LNCAP (cell line): ENCODE data around the gene RBM10.

ENCODE experiments used
- CTCF ChIP-seq: fragments of 450-650 bp; IDR thresholded peaks from 2 replicates; pipeline ENCODE4 v1.5.1; 2017; ENCODE audit warnings: mild to moderate bottlenecking

The RBM10 gene

DNA sequence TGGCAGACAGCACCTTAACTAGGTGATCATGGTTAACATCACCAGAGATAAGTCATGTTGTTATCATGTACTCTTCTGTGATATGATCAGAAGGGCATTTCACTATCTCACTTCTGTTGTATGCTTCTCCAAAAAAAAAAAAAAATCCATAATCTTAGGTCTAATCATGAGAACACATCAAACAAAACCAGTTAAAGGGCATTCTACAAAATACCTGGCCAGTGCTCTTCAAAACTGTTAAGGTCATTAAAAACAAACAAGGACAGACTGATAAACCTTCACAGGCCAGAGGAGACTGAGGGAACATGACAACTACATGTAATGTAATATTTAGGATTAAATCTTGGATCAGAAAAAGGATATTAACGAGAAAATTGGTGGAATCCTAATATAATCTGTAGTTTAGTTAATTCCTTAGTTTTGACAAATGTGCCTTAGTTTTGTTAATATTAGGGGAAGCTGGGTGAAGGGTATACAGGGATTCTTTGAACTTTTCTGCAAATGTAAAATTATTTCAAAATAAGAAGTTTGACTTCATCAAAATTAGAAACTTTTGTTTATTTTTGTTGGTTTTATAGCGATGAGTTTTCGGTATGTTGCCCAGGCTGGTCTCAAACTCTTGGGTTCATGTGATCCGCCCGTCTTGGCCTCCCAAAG, 18.0 kb downstream of the RBM10 start:
- TF ChIP-seq CTCF = no peak

DNA sequence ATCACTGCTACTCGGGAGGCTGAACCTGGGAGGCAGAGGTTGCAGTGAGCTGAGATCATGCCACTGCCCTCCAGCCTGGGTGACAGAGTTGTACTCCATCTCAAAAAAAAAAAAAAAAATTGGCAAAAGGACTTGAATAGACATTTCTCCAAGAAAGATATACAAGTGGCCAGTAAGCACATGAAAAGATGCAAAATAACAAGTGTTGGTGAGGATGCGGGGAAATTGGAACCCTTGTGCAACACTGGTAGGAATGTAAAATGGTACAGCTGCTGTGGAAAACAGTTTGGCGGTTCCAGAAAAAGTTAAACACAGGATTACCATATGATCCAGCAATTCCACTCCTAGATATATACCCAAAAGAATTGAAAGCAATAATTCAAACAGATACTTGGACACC, 19.4 kb downstream of the RBM10 start:
- no peak for TF ChIP-seq CTCF

DNA sequence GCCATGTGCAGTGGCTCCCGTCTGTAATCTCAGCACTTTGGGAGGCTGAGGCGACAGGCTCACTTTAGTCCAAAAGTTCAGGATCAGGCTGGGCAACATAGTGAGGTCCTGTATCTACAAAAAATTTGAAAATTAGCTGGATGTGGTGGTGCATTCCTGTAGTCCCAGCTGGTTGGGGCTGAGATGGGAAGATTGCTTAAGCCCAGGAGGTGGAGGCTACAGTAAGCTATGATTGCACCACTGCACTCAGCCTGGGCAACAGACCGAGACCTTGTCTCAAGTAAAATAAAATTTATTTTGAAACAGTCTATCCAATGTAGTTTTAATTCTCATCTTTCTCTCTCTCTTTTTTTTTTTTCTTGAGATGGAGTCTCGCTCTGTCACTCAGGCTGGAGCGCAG, 21.1 kb downstream of the RBM10 start:
- TF ChIP-seq CTCF = no peak

DNA sequence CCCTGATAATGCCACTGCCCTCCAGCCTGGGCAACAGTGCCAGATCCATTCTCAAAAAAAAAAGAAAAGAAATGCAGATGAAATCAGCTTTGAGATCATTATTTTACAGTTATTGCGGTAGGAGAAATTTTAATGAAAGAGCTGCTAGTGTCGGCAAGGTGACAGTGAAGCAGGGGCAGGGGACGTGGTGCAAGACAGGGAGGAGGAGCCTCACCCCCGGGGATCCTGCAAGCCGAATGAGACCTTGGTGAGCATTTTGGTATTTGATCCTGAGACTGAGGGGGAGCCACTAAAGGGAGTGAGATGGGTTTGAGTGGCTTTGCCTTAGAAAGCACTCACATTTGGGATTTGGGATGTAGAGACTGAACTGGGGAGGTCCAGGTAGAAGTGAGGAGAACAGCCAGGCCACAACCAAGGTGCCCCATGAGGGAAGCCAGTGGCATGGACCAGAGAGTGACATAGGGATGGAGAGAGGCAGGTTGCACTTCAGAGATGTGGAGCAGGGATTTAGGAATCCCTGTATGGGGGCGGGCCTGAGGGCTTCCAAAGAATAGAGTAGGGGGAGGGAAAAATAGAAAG, 23.6 kb downstream of the RBM10 start:
- TF ChIP-seq CTCF = no peak

- TF ChIP-seq CTCF = no peak
Measured at GRCh38 chrX:47169273-47169672, 24.3 kb downstream of the RBM10 start.

DNA sequence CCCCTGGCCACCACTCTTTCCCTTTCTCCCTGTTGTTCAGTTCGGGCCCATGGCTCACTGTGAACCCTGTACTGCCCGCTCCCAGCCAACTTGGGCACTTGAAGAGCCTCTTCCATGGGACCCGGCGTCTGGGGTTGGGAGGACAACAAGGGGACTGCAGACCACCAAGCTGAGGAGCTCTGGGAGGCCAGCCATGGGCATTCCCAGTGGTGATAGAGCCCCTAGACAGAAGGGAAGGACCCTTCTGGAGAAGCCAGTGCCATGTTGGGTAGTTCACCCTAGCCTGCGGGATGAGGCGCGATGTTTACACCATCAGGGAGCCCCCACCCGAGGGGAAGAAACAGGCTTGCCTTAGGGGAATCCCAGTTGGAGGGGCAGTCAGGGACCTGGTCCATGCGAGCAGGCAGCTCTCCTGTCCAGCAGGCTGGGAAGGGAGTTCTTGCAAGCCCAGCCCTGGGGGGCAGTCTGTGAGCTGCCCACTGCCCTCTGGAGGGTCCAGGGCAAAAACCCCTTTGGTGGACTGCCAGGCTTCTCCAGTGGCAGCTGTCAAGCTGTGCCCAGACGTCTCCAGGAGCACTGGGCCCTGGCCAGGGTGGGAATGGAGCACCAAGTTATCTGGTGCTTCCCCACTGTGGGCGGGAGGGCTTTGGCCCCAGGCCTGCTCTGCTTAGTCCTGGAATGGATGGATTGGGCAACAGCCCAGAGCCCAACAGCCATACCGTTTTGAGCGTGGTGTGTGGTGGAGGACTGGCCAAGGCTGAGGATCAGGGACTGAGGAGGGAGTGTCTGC, 24.9 kb downstream of the RBM10 start:
- no peak for TF ChIP-seq CTCF

DNA sequence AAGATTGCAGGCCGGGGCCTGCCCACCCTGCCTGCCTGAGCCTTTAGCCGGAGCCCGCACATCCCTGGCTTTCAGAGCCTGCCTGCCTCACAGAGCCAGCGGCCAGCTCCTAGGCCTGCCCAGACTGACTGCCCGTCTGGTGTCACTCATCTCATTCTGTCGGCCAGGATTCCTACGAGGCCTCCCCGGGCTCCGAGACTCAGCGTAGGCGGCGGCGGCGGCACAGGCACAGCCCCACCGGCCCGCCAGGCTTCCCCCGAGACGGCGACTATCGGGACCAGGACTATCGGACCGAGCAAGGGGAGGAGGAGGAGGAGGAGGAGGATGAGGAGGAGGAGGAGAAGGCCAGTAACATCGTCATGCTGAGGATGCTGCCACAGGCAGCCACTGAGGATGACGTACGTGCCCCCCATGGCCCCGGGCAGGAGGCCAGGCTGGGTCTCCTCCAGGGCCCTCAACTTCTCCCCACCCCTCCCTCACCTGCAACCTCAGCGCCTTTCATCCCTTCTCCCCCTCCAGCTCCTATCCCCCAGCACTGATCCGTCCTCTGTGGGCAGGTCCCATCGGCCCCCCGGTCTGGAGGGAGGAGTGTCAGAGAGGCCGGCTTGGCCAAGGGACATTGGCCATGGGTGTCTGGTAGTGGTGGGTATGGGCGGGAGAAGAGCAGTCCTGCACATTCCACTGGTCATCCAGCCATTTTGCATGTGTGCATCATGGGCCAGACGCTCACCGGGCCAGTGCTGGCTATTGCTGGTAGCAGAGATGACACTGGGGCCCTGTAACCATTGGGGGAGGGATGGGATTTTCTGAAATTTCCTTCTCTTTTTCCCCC, 26.1 kb downstream of the RBM10 start:
- no peak for TF ChIP-seq CTCF
